HEK293 (cell line): ENCODE results near the gene ERVMER34-1.

Experiments used
- ATF2 ChIP-seq: fragments of 450-650 bp; formaldehyde crosslinking; IDR thresholded peaks from 2 replicates; pipeline ENCODE4 v1.5.1; 2016; ENCODE audit warnings: missing biosample characterization, missing genetic modification characterization, low read depth
- BCL11A ChIP-seq: fragments of 450-650 bp; formaldehyde crosslinking; IDR thresholded peaks from 2 replicates; pipeline ENCODE4 v1.5.1; 2016; ENCODE audit warnings: low read depth, missing biosample characterization, missing genetic modification characterization
- CTCF ChIP-seq: fragments of 450-650 bp; formaldehyde crosslinking; IDR thresholded peaks from 2 replicates; pipeline ENCODE4 v1.5.1; 2016; ENCODE audit warnings: missing biosample characterization, missing genetic modification characterization
- PATZ1 ChIP-seq: fragments of 450-650 bp; formaldehyde crosslinking; IDR thresholded peaks from 2 replicates; pipeline ENCODE4 v1.5.1; 2016; ENCODE audit warnings: missing biosample characterization, missing genetic modification characterization
- YY1 ChIP-seq: fragments of 450-650 bp; formaldehyde crosslinking; IDR thresholded peaks from 2 replicates; pipeline ENCODE4 v1.5.1; 2018; ENCODE audit warnings: missing biosample characterization, missing genetic modification characterization
- ZNF138 ChIP-seq: fragments of 450-650 bp; formaldehyde crosslinking; IDR thresholded peaks from 2 replicates; pipeline ENCODE4 v1.5.1; 2016; ENCODE audit warnings: missing biosample characterization, missing genetic modification characterization, borderline replicate concordance
- ZNF146 ChIP-seq: fragments of 450-650 bp; formaldehyde crosslinking; IDR thresholded peaks from 2 replicates; pipeline ENCODE4 v1.5.1; 2016; ENCODE audit warnings: missing biosample characterization, missing genetic modification characterization
- ZNF274 ChIP-seq, 2 experiments: fragments of 200-500 bp in 1 of 2; fragments of 450-650 bp in 1 of 2; sonication (Bioruptor generic) in 1 of 2; formaldehyde crosslinking in 1 of 2; IDR thresholded peaks; 2 replicates each; pipeline versions ENCODE4 v1.5.1 to v1.6.1; 2014 to 2016; ENCODE audit warnings: borderline replicate concordance in 1 of 2, inconsistent platforms in 1 of 2, low read length in 1 of 2, missing biosample characterization in 1 of 2, missing genetic modification characterization in 1 of 2
- ZNF335 ChIP-seq: fragments of 450-650 bp; formaldehyde crosslinking; conservative IDR thresholded peaks from 2 replicates; pipeline ENCODE4 v1.5.1; 2016; ENCODE audit warnings: missing biosample characterization, missing genetic modification characterization
- ZNF514 ChIP-seq: fragments of 450-650 bp; formaldehyde crosslinking; IDR thresholded peaks from 2 replicates; pipeline ENCODE4 v1.5.1; 2016; ENCODE audit warnings: missing biosample characterization, missing genetic modification characterization
- ZNF747 ChIP-seq: fragments of 450-650 bp; formaldehyde crosslinking; IDR thresholded peaks from 2 replicates; pipeline ENCODE4 v1.5.1; 2016; ENCODE audit warnings: missing biosample characterization, missing genetic modification characterization

- TF ChIP-seq ZNF747 (tag by site-specific recombination) (no peak), YY1 (no peak), ZNF274 (IDR thresholded peaks at IDR 0.05; ENCODE audit: low read length) (no peak), ZNF274 (tag by site-specific recombination; IDR thresholded peaks at IDR 0.05; ENCODE audit: borderline replicate concordance) (no peak), ZNF138 (tag by site-specific recombination) (no peak), ZNF514 (no peak), CTCF (tag by site-specific recombination) (no peak), ZNF335 (tag by site-specific recombination) (no peak), ATF2 (tag by site-specific recombination) (no peak), ZNF146 (tag by site-specific recombination) (no peak), BCL11A (tag by site-specific recombination) (no peak), PATZ1 (no peak)
Observed at GRCh38 chr4:52743444-52744019, 7.7 kb downstream of the ERVMER34-1 start.
